IgD-negative memory B cell (primary cell): ENCODE data around the gene ANKUB1. TPM values are rescaled to one million over a fixed set of nuclear protein-coding genes. Genes with fewer than 3 reads are reported as not detected.
"Not testable (repeated sequence)": the region's sequence is repeated elsewhere in the genome, so short reads cannot be mapped to it uniquely, and the experiment has no call there.

Experiments
- H3K27ac Mint-ChIP-seq, 3 donors: one replicate each; pipeline ENCODE4 v1.8.0; 2020 to 2022; ENCODE audit warnings: mild to moderate bottlenecking in 3 of 3, mixed read lengths in 3 of 3, moderate library complexity in 1 of 3
- H3K27me3 Mint-ChIP-seq: one replicate; pipeline ENCODE4 v1.8.0; 2021; ENCODE audit warnings: mixed read lengths
- H3K36me3 Mint-ChIP-seq: one replicate; pipeline ENCODE4 v1.8.0; 2020; ENCODE audit warnings: mild to moderate bottlenecking, mixed read lengths
- H3K4me1 Mint-ChIP-seq, 3 donors: one replicate each; pipeline ENCODE4 v1.8.0; 2020 to 2022; ENCODE audit warnings: mixed read lengths in 3 of 3, mild to moderate bottlenecking in 1 of 3
- H3K4me3 Mint-ChIP-seq, 4 donors: one replicate each; pipeline ENCODE4 v1.8.0; 2020 to 2022; ENCODE audit warnings: mild to moderate bottlenecking in 4 of 4, mixed read lengths in 4 of 4, moderate library complexity in 3 of 4
- H3K9me3 Mint-ChIP-seq, 3 donors: one replicate each; pipeline ENCODE4 v1.8.0; 2020 to 2021; ENCODE audit warnings: mixed read lengths in 3 of 3, mild to moderate bottlenecking in 1 of 3
- polyA plus RNA-seq: library from polyadenylated mRNA; unstranded; fragments of 300-500 nt; fragmentation: Illumina TruSeq; gene quantifications from one replicate; pipeline ENCODE4 v1.2.3, GENCODE V29; 2021

ANKUB1 gene, protein sequence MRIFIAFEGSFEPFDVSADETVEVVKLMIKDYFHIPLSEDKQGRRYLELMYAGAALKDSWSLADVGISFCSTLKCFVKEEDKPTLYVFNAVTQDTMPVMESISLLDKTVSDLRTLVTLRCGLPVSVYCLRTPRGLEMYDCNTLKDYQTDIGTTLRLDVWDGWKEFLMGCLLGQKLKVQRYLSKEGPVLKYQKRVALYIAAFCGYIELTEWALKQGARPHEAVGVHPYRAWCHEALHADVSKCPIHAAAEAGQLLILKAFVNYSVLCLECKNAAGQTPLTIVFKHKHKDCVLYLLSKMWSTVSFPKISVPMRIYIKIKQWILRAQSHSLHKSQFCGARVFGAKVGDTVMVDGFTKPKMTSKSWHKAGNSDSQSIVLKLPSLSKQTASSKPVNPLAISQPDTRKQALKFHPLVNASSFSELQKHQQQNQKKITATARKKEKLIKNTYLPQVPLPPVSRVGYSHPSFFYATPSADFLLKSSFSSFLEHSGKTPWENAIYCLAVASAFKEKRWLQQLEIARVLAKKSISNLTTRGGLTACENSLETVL
- polyA plus RNA-seq = not detected

DNA sequence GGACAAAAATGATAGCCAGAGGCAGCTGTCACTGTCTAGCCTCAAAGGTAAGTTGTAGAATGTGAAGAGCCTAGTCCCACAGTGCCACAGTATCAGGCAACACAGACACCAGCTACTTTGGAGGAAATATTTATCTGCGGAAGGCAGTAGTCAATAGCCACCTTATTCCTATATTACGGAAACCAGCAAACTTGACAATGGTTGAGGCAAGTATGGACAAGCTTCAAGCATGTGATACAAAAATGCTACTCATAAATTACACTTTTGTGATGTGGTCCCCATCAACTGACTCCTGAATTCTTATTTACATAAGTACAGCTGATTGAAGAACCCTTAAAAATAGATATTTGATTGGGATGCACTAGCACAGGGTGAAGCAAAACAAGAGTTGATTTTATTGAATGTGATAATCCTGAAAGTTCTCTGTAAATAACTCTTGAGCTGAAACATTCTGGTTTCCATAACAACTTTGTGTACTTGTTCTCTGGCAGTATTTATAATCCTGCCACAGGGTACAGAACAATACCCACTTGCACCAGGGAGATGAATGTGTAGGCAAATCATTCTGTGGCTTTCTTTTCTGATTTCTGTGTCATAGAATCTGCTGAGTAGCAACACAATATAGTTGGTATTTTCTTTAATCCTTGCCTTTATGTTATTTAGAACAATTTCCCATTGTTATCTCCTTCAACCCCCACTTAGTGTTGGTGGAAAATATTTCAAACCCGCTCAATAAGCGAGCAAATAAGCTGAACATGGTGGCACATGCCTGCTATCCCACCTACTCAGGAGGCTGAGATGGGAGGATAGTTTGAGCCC lies at the start of gene ANKUB1:
Gene ANKUB1 (minus strand): TSS at position 103 of the 819 bp plus-strand sequence. CDS start 188 bp downstream, outside the sequence.
- Mint-ChIP-seq H3K27me3 (peaks cover 9% of the 10 kb centered on the region), H3K4me3 (no peak within 1 kb of the TSS), H3K36me3 (peaks cover 2% of the 10 kb centered on the region), H3K4me1 (peaks cover 0 to 4% (median 0%) of the 10 kb centered on the region in 3 donors), H3K9me3 (no peaks in the 10 kb centered on the region), H3K27ac (no peak within 1 kb of the TSS)

DNA sequence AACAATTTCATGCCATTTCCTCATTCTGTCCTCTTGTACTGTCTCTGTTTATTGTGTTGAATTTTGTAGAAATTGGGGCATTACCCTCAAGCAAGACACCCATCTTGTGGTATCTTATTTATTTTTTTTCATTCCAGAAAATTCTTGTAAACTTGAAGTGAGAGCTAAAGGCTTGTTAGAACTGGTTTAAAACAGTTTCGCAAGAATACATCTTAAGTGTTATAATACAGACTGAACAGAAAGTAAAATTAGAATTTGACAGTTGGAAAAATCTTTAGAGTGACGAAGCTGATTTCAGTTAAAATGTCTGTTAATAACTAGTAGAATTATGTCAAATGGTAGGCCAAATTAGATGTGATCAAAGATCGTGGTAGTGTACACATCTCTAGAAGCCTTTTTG lies 47.5 kb upstream of the ANKUB1 start:
- H3K9me3 Mint-ChIP-seq = peaks cover 5 to 7% (median 7%) of the 10 kb centered on the region in 3 donors
- peaks cover 16% of the 10 kb centered on the region for H3K36me3 Mint-ChIP-seq
- H3K27ac Mint-ChIP-seq = no peak overlapping the region
- peaks cover 21 to 34% (median 32%) of the 10 kb centered on the region in 3 donors for H3K4me1 Mint-ChIP-seq
- no peaks in the 10 kb centered on the region for H3K27me3 Mint-ChIP-seq
- H3K4me3 Mint-ChIP-seq = no peak overlapping the region

DNA sequence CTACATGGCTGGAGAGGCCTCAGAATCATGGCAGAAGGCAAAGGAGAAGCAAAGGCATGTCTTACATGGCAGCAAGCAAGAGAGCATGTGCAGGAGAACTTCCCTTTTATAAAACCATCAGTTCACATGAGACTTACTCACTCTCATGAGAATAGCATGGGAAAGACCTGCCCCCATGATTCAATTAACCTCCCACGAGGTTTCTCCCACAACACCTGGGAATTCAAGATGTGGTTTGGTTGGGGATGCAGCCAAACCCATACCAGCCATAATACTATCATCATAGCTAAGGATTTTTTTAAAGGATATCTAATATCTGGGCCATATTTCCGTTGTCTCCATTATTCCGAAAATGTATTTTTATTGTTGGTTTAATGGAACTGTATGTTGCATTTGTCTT lies 47.1 kb upstream of the ANKUB1 start:
- H3K4me1 Mint-ChIP-seq = peaks cover 19 to 34% (median 30%) of the 10 kb centered on the region in 3 donors
- not testable (repeated sequence) for H3K9me3 Mint-ChIP-seq, H3K27ac Mint-ChIP-seq, H3K4me3 Mint-ChIP-seq, H3K27me3 Mint-ChIP-seq
- peaks cover 17% of the 10 kb centered on the region for H3K36me3 Mint-ChIP-seq

DNA sequence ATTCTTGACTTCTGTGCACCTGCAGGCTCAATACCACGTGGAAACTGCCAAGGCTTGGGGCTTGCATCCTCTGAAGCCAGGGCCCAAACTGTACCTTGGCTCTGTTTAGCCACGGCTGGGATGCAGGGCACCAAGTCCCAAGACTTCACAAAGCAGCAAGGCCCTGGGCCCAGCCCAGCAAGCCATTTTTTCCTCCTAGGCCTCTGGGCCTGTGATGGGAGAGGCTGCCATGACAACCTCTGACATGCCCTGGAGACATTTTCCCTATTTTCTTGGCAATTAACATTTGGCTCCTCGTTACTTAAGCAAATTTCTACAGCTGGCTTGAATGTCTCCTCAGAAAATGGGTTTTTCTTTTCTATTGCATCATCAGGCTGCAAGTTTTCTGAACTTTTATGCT lies 46.1 kb upstream of the ANKUB1 start:
- H3K27ac Mint-ChIP-seq, H3K27me3 Mint-ChIP-seq, H3K4me3 Mint-ChIP-seq: not testable (repeated sequence)
- Mint-ChIP-seq H3K36me3 (peaks cover 17% of the 10 kb centered on the region), H3K9me3 (peaks cover 8 to 11% (median 9%) of the 10 kb centered on the region in 3 donors), H3K4me1 (peaks cover 19 to 30% (median 25%) of the 10 kb centered on the region in 3 donors)

DNA sequence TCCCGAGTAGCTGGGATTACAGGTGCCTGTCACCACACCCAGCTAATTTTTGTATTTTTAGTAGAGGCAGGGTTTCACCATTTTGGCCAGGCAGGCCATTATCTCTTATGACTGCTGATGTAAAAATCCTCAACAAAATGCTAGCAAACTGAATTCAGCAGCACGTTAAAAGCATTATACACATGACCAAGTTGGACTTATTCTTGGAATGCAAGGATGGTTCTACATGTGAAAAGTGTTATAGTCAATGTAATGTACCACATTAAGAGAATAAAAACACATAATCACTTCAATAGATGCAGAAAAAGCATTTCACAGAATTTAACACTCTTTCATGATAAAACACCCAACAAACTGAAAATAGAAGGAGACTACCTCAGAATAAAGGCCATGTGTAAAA lies 40.9 kb upstream of the ANKUB1 start:
- no peak overlapping the region for H3K4me3 Mint-ChIP-seq
- peaks cover 7 to 26% (median 16%) of the 10 kb centered on the region in 3 donors for H3K9me3 Mint-ChIP-seq
- H3K4me1 Mint-ChIP-seq = peaks cover 0 to 6% (median 6%) of the 10 kb centered on the region in 3 donors

DNA sequence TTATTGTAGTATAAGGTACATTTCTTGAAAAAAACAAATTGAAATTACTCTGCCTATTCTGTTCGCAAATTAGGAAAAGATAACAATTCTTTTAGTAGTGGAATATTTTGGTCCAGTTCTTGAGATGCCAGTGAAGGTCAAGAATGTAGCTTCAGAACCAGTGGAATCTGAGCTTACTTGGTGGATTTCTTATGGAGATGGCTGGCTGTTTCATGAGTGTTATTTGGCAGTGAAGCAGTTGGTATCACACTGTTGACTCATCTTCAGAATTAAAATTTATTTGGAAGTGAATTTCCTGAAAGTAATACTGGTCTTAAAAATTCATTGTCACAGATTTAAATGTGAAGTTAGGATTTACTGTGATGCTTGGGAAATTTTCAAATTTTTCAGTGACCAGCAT lies 39.7 kb upstream of the ANKUB1 start:
- no peaks in the 10 kb centered on the region for H3K27me3 Mint-ChIP-seq
- no peak overlapping the region for H3K4me3 Mint-ChIP-seq
- peaks cover 0 to 6% (median 6%) of the 10 kb centered on the region in 3 donors for H3K4me1 Mint-ChIP-seq
- H3K36me3 Mint-ChIP-seq = peaks cover 13% of the 10 kb centered on the region
- H3K9me3 Mint-ChIP-seq = peaks cover 5 to 21% (median 16%) of the 10 kb centered on the region in 3 donors
- no peak overlapping the region for H3K27ac Mint-ChIP-seq

More for the DNA sequence above, 40.9 kb upstream of the ANKUB1 start:
- Mint-ChIP-seq H3K27ac (no peak overlapping the region), H3K27me3 (no peaks in the 10 kb centered on the region), H3K36me3 (peaks cover 19% of the 10 kb centered on the region)

DNA sequence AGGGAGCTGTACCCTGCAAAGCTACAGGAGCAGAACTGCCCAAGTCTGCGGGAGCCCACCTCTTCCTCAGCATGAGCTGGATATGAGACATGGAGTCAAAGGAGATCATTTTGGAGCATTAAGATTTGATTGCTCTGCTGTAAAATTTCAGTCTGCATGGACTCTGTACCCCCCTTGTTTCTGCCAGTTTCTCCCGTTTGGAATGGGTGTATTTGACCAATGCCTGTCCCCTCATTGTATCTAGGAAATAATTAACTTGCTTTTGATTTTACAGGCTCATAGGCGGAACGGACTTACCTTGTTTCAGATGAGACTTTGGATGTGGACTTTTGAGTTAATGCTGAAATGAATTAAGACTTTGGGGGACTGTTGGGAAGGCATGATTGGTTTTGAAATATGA lies 39.0 kb upstream of the ANKUB1 start:
- peak overlapping the region in 1 of 4 donors; percentile 73 for H3K4me3 Mint-ChIP-seq
- peaks cover 12% of the 10 kb centered on the region for H3K36me3 Mint-ChIP-seq
- H3K9me3 Mint-ChIP-seq = peaks cover 5 to 21% (median 16%) of the 10 kb centered on the region in 3 donors
- H3K27ac Mint-ChIP-seq = no peak overlapping the region
- peaks cover 2 to 7% (median 6%) of the 10 kb centered on the region in 3 donors for H3K4me1 Mint-ChIP-seq
- no peaks in the 10 kb centered on the region for H3K27me3 Mint-ChIP-seq

DNA sequence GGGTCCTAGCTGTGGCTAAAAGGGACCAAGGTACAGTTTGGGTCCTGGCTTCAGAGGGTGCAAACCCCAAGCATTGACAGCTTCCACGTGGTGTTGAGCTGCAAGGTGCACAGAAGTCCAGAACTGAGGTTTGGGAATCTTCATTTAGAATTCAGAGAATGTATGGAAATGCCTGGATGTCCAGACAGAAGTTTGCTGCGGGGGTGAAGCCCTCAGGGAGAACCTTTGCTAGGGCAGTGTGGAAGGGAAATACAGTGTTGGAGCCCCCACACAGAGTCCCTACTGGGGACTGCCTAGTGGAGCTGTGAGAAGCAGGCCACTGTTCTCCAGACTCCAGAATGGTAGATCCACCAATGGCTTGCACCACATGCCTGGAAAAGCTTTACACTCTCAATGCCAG lies 38.5 kb upstream of the ANKUB1 start:
- no peaks in the 10 kb centered on the region for H3K27me3 Mint-ChIP-seq
- H3K36me3 Mint-ChIP-seq = peaks cover 12% of the 10 kb centered on the region
- peak overlapping the region in 1 of 3 donors; percentile 10 for H3K27ac Mint-ChIP-seq
- peaks cover 6 to 8% (median 7%) of the 10 kb centered on the region in 3 donors for H3K4me1 Mint-ChIP-seq
- peaks cover 5 to 19% (median 16%) of the 10 kb centered on the region in 3 donors for H3K9me3 Mint-ChIP-seq
- H3K4me3 Mint-ChIP-seq = no peak overlapping the region

DNA sequence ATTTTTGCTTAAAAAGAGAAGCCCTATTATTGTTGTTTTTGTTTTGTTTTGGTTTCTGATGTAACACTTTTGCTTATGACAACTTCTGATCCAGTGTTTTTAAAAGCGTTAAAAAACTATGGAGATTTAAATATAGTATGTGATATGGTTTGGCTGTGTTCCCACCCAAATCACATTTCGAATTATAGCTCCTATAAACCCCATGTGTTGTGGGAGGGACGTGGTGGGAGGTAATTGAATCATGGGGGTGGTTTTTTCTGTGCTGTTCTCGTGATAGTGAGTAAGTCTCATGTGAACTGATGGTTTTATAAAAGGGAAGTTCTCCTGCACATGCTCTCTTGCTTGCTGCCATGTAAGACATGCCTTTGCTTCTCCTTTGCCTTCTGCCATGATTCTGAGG lies 37.3 kb upstream of the ANKUB1 start:
- Mint-ChIP-seq H3K9me3 (peaks cover 2 to 18% (median 12%) of the 10 kb centered on the region in 3 donors), H3K4me1 (peaks cover 9 to 12% (median 12%) of the 10 kb centered on the region in 3 donors), H3K4me3 (peak overlapping the region in 1 of 4 donors; percentile 68), H3K36me3 (peaks cover 16% of the 10 kb centered on the region)
- H3K27ac Mint-ChIP-seq, H3K27me3 Mint-ChIP-seq: not testable (repeated sequence)

DNA sequence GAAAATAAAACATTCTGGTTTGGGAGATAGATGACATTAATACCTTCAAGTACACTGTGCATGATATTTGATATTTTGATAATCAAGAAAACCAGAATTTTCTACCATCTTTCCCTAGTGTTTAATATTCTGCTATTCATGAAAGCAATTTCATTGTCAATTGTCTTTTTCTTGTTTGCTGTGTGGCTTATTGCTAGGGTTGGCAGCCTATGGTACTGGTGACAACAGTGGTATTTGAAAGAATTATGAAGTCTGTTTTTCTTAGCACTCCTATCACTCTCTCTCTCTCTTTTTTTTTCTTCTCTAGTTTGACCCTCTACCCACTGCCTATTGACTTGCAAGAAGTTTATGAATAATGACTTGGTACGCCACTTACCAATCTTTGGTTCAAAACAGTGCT lies 36.0 kb upstream of the ANKUB1 start:
- Mint-ChIP-seq H3K27me3 (no peaks in the 10 kb centered on the region), H3K9me3 (peaks cover 4 to 16% (median 12%) of the 10 kb centered on the region in 3 donors), H3K4me3 (peak overlapping the region in 1 of 4 donors; percentile 27), H3K27ac (no peak overlapping the region), H3K36me3 (peaks cover 15% of the 10 kb centered on the region), H3K4me1 (peaks cover 10 to 13% (median 12%) of the 10 kb centered on the region in 3 donors)

DNA sequence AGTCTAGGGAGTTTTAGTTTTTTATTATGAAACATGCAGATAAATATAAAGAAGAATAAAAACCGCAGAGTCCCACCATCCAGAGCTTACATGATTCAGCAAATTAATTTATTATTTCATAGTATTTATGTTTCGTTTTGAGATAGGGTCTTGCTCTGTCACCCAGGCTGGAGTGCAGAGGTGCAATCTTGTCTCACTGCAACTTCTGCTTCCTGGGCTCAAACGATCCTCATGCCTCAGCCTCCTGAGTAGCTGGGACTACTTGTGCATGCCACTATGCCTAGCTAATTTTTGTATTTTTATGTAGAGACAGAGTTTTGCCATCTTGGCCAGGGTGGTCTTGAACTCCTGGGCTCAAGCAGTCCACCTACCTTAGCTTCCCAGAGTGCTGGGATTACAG lies 34.3 kb upstream of the ANKUB1 start:
- Mint-ChIP-seq H3K9me3 (peaks cover 4 to 12% (median 7%) of the 10 kb centered on the region in 3 donors), H3K27ac (no peak overlapping the region), H3K36me3 (peaks cover 19% of the 10 kb centered on the region), H3K4me3 (no peak overlapping the region), H3K4me1 (peaks cover 15 to 28% (median 20%) of the 10 kb centered on the region in 3 donors), H3K27me3 (no peaks in the 10 kb centered on the region)

DNA sequence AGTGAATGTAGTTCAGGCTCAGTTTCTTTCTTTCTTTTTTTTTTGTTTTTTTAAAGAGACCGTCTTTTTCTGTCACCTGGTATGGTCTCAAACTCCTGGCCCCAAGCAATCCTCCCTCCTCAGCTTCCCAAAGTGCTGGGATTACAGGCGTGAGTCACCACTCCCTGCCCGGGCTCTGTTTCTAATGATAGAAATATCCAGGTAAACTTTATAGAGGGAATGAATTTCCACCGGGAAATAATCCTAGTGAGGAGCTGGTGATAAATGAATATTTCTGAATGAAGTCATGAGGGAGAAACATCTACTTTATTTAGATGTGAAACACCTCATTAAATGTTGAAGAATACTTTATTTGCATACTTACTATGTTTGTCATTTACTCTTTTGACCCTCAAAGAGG lies 27.8 kb upstream of the ANKUB1 start:
- Mint-ChIP-seq H3K4me3 (peak overlapping the region in 1 of 4 donors; percentile 55), H3K27ac (no peak overlapping the region), H3K27me3 (no peaks in the 10 kb centered on the region), H3K4me1 (peaks cover 50 to 65% (median 59%) of the 10 kb centered on the region in 3 donors), H3K36me3 (peaks cover 11% of the 10 kb centered on the region), H3K9me3 (peaks cover 1 to 3% (median 2%) of the 10 kb centered on the region in 3 donors)

DNA sequence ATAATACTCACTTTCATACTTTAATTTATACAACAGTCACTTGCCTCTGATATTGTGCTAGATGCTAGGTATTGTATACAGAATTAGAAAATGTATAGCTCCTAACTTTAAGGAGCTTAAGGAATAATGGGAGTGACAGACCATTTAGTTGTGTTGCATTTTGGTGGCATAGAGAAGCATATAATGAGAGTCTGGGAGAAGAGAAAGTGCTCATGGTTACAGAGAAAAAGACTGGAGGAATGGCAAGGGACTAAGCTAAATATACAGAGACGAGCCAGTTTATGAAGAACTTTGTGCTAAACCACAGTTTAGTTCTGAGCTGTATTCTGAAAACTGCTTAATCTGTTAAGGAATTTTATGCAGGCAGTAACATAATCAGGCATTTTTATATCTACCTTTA lies 27.1 kb upstream of the ANKUB1 start:
- Mint-ChIP-seq H3K27ac (peak overlapping the region in 1 of 3 donors; percentile 34), H3K36me3 (peaks cover 11% of the 10 kb centered on the region), H3K27me3 (no peaks in the 10 kb centered on the region), H3K4me3 (no peak overlapping the region), H3K9me3 (peaks cover 1 to 3% (median 2%) of the 10 kb centered on the region in 3 donors), H3K4me1 (peaks cover 54 to 72% (median 65%) of the 10 kb centered on the region in 3 donors)

DNA sequence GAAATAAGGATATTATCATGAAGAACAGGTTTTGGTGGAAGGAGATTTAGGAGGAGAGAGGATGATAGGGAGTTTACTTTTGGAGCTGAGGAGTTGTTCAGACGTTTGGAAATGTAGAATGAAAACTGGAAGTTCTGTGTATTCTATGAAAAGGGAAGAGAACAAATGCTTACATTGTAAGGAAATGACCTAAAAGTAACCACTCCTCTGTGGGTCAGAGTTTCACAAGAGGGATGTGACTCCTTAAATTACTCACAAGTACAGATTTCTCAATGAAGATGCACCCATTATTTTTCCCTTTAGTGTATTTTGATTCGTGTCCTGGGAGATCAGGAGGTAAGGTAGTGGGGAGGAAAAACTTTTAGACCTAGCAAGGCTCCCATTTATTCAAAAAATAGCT lies 24.6 kb upstream of the ANKUB1 start:
- Mint-ChIP-seq H3K4me3 (peak overlapping the region in 1 of 4 donors; percentile 6), H3K27me3 (no peaks in the 10 kb centered on the region), H3K36me3 (peaks cover 7% of the 10 kb centered on the region), H3K27ac (no peak overlapping the region), H3K4me1 (peaks cover 57 to 80% (median 67%) of the 10 kb centered on the region in 3 donors), H3K9me3 (peaks cover 0 to 1% (median 0%) of the 10 kb centered on the region in 3 donors)
